Keratinocyte (primary cell): ENCODE data around the gene RGS6. TPM values are rescaled to one million over a fixed set of nuclear protein-coding genes. Genes with fewer than 3 reads are reported as not detected.

Experiments used
- DNase-seq: peaks from one replicate; pipeline ENCODE4 v3.0.0-alpha.2; 2011; ENCODE audit warnings: low read depth, missing footprints, low spot score
- FAIRE-seq: peaks from 2 replicates; lab custom pipeline; 2011; peaks lifted over from hg19 to GRCh38; lab: Jason Lieb, UNC
- H2AFZ ChIP-seq: 2 replicates; pipeline ENCODE4 v1.6.0; 2012; ENCODE audit warnings: low read length, control low read depth, inconsistent platforms; ENCODE audit not compliant: control insufficient read depth
- H3K27ac ChIP-seq: 2 replicates; pipeline ENCODE4 v1.5.1; 2011; ENCODE audit warnings: low read length; ENCODE audit not compliant: control insufficient read depth, insufficient read depth
- H3K27me3 ChIP-seq: 3 replicates; pipeline ENCODE4 v1.6.0; 2011; ENCODE audit warnings: low read length; ENCODE audit not compliant: control insufficient read depth, insufficient read depth; ENCODE audit errors: extremely low read depth
- H3K36me3 ChIP-seq, 2 experiments: 2 replicates in 1 of 2; 3 replicates in 1 of 2; pipeline ENCODE4 v1.5.1; 2011; ENCODE audit warnings: low read length in 2 of 2, mild to moderate bottlenecking in 1 of 2; ENCODE audit not compliant: control insufficient read depth in 2 of 2, insufficient read depth in 2 of 2; ENCODE audit errors: extremely low read depth in 1 of 2
- H3K4me1 ChIP-seq: 3 replicates; pipeline ENCODE4 v1.5.1; 2011; ENCODE audit warnings: low read length; ENCODE audit not compliant: control insufficient read depth, insufficient read depth; ENCODE audit errors: extremely low read depth
- H3K4me2 ChIP-seq: 3 replicates; pipeline ENCODE4 v1.6.0; 2011; ENCODE audit warnings: low read depth, low read length; ENCODE audit not compliant: control insufficient read depth, insufficient read depth; ENCODE audit errors: extremely low read depth
- H3K4me3 ChIP-seq, 3 experiments: fragments of 200-600 bp in 1 of 3; sonication (generic) in 1 of 3; 2 replicates in 2 of 3; 3 replicates in 1 of 3; pipeline ENCODE4 v1.5.1; 2011 to 2016; ENCODE audit warnings: low read length in 3 of 3, mild to moderate bottlenecking in 3 of 3, control low read depth in 2 of 3, inconsistent platforms in 1 of 3, low read depth in 1 of 3, mixed read lengths in 1 of 3, mixed run types in 1 of 3, moderate library complexity in 1 of 3; ENCODE audit not compliant: control insufficient read depth in 2 of 3, insufficient read depth in 2 of 3; ENCODE audit errors: extremely low read depth in 1 of 3
- H3K79me2 ChIP-seq: 2 replicates; pipeline ENCODE4 v1.6.0; 2012; ENCODE audit warnings: low read length; ENCODE audit not compliant: control insufficient read depth, insufficient read depth
- H3K9ac ChIP-seq: 3 replicates; pipeline ENCODE4 v1.6.0; 2011; ENCODE audit warnings: low read length; ENCODE audit not compliant: control insufficient read depth, insufficient read depth; ENCODE audit errors: extremely low read depth
- H3K9me1 ChIP-seq: 3 replicates; pipeline ENCODE4 v1.6.0; 2011; ENCODE audit warnings: low read length; ENCODE audit not compliant: control insufficient read depth, insufficient read depth; ENCODE audit errors: extremely low read depth
- H3K9me3 ChIP-seq: 2 replicates; pipeline ENCODE4 v1.5.1; 2012; ENCODE audit warnings: low read depth, low read length; ENCODE audit not compliant: control insufficient read depth
- H4K20me1 ChIP-seq: 3 replicates; pipeline ENCODE4 v1.6.0; 2011; ENCODE audit warnings: low read length; ENCODE audit not compliant: control insufficient read depth, insufficient read depth; ENCODE audit errors: extremely low read depth
- EZH2 ChIP-seq: IDR thresholded peaks from one replicate; pipeline ENCODE4 v1.6.1; 2012; ENCODE audit warnings: inconsistent platforms, mild to moderate bottlenecking, low read length, moderate library complexity
- dilution Hi-C: fragments of 300-500 bp; cut with MboI; formaldehyde crosslinking; loops from one replicate; pipeline ENCODE4 v1.7.0; 2020; ENCODE audit warnings: low sequenced_read_pairs; ENCODE audit not compliant: extremely low pct_ligation_motif_present
- polyA plus RNA-seq, 5 experiments: library from polyadenylated mRNA; depleted of rRNA in 3 of 5; stranded (reverse) in 3 of 5; stranded (forward) in 1 of 5; unstranded in 1 of 5; fragments of >200 nt; gene quantifications; 1 replicate in 1 of 5; 2 replicates in 3 of 5; 3 replicates in 1 of 5; pipeline versions ENCODE4 v1.2.1 to v1.2.3, GENCODE V29; 2011 to 2012; ENCODE audit warnings: missing spikeins in 2 of 5, low read depth in 1 of 5, low replicate concordance in 1 of 5
- TF ChIP-seq, protein P1 (sequence below), 3 experiments: IDR thresholded peaks in 1 of 3; conservative IDR thresholded peaks in 1 of 3; optimal IDR thresholded peaks in 1 of 3; 2 replicates in 2 of 3; 3 replicates in 1 of 3; pipeline versions ENCODE3 to v1.5.1; 2011; ENCODE audit warnings: low read length in 3 of 3, mild to moderate bottlenecking in 3 of 3, moderate library complexity in 2 of 3, control low read depth in 1 of 3, inconsistent platforms in 1 of 3; ENCODE audit not compliant: insufficient read depth in 2 of 3; ENCODE audit errors: extremely low read depth in 1 of 3

Gene RGS6
- polyA plus RNA-seq, 1 donor (not counting 4 experiments of a cell fraction or from before 2014, with no cell fraction given): not detected

DNA sequence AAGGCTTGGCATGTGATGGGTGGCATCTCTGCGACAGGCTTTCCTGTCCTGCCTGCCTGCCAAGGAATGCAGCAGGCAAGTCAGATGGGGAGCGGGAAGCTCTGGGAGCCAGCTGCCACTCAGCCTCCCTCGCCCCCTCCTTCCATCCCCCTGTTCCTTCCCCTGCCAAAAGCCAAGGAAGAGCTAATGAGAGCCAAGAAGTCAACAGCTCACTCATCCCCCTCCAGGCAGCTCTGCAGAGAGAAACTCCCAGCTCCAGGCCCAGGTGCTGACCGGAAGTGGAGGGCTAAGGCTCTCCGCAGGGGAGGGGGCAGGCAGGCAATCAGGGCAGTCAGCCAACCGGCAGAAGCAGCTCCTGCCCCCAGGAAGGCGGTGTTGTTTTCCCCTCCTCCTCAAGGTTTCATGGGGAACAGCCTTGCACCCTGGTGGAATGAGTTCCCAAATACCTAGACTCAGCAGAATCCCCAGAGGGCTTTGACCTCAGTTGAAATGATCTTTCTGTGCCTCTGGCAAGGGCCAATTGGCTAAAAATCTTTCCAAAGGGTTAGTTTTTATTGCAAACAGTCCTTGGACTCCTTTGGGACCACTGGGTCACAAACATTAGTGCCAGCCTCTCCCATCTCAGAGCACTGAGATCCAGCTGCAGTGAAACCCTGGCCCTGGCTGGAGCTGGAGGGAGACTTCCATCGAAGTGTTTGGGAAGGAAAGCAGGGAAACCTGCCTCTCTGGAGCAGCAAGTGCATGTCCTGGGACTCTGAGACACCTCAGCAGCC, 612.6 kb downstream of the RGS6 start:
- H2AFZ ChIP-seq: no peak overlapping the region
- FAIRE-seq: peak; percentile 70
- no peaks in the 10 kb centered on the region for H3K27me3 ChIP-seq
- H3K4me2 ChIP-seq: peak overlapping the region; percentile 46
- no peaks in the 10 kb centered on the region for H3K36me3 ChIP-seq
- no peak overlapping the region for H3K27ac ChIP-seq
- no peaks in the 10 kb centered on the region for H3K9me3 ChIP-seq
- no peak overlapping the region for H3K9ac ChIP-seq
- no peaks in the 10 kb centered on the region for H4K20me1 ChIP-seq
- no peaks in the 10 kb centered on the region for H3K79me2 ChIP-seq
- no peak overlapping the region for H3K4me3 ChIP-seq
- no peak for DNase-seq
- H3K4me1 ChIP-seq: peaks cover 28% of the 10 kb centered on the region
- H3K9me1 ChIP-seq: no peaks in the 10 kb centered on the region
- no peak for TF ChIP-seq EZH2
- TF ChIP-seq, protein P1, sequence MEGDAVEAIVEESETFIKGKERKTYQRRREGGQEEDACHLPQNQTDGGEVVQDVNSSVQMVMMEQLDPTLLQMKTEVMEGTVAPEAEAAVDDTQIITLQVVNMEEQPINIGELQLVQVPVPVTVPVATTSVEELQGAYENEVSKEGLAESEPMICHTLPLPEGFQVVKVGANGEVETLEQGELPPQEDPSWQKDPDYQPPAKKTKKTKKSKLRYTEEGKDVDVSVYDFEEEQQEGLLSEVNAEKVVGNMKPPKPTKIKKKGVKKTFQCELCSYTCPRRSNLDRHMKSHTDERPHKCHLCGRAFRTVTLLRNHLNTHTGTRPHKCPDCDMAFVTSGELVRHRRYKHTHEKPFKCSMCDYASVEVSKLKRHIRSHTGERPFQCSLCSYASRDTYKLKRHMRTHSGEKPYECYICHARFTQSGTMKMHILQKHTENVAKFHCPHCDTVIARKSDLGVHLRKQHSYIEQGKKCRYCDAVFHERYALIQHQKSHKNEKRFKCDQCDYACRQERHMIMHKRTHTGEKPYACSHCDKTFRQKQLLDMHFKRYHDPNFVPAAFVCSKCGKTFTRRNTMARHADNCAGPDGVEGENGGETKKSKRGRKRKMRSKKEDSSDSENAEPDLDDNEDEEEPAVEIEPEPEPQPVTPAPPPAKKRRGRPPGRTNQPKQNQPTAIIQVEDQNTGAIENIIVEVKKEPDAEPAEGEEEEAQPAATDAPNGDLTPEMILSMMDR (optimal IDR thresholded peaks at IDR 0.05 in 1 of 3, IDR thresholded peaks at IDR 0.05 in 1 of 3, conservative IDR thresholded peaks at IDR 0.05 in 1 of 3; ENCODE audit: extremely low read depth in 1 of 3, insufficient read depth in 2 of 3, low read length in 3 of 3): no peak
- dilution Hi-C loops: no loop called here

DNA sequence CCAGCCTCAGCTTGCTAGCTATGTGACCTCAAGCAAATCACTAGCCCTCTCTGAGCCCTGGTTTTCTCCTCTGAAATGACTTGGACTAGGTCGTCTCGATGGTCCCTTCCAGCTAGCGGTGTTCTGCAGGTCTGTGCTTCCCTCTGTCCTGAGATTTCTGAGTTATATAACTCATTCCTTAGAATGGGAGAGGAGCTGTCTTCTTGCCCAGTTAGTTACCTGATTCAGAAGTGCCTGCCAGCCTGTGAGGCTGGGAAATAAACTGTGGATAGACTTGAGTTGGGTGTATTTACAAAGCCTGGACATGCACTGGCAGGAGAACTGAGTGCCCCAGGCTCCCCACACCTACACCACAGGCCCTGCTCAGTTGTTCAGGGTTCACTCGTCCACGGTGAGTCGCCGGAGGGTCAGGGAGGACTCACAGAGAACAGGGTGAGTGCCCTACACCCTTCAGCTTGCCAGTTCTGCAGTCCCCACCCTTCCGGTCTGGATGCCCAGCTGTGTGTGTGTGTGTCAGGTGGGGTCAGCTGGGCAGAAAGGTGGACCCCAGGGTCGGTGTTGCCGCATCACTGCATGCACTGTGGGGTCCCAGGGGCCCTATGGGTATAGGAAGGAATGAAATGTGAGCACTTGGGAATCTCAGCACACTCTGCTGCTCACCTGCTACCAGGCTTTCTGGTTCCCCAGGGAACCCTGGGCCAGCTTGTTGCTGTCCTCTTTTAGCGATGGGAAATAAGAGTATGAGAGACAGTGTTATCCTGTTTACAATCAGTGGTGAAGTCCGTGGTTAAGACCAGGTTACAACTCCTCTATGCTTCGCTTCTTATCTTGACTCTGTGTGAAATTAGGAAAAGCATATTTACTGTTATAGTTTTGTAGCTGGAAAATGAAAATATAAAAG, 613.4 kb downstream of the RGS6 start:
- no peaks in the 10 kb centered on the region for H3K79me2 ChIP-seq
- H2AFZ ChIP-seq: no peak overlapping the region
- peaks cover 36% of the 10 kb centered on the region for H3K4me1 ChIP-seq
- FAIRE-seq (peak; percentile 87), DNase-seq (peak; percentile 32)
- H3K36me3 ChIP-seq: no peaks in the 10 kb centered on the region
- H4K20me1 ChIP-seq: no peaks in the 10 kb centered on the region
- H3K9me1 ChIP-seq: no peaks in the 10 kb centered on the region
- H3K27ac ChIP-seq: no peak overlapping the region
- H3K27me3 ChIP-seq: no peaks in the 10 kb centered on the region
- no peaks in the 10 kb centered on the region for H3K9me3 ChIP-seq
- dilution Hi-C loops: no loop called here
- no peak overlapping the region for H3K9ac ChIP-seq
- TF ChIP-seq EZH2: no peak
- TF ChIP-seq, protein P1 (optimal IDR thresholded peaks at IDR 0.05 in 1 of 3, IDR thresholded peaks at IDR 0.05 in 1 of 3, conservative IDR thresholded peaks at IDR 0.05 in 1 of 3; ENCODE audit: extremely low read depth in 1 of 3, insufficient read depth in 2 of 3, low read length in 3 of 3): peak in 1 of 3 experiments; percentile 54
- H3K4me3 ChIP-seq: no peak overlapping the region
- peak overlapping the region; percentile 46 for H3K4me2 ChIP-seq
